Heart right ventricle (tissue), 16 donors: ENCODE measurements around the gene STARD7. TPM values are rescaled to one million over a fixed set of nuclear protein-coding genes. Genes with fewer than 3 reads are reported as not detected.

ENCODE experiments used
- ATAC-seq, 8 donors: fragments of 200-7000 bp; cut with Tn5 transposase; one replicate each; pipeline ENCODE4 v1.9.1; 2020; ENCODE audit warnings: mild to moderate bottlenecking in 8 of 8, moderate library complexity in 8 of 8, moderate number of reproducible peaks in 1 of 8
- DNase-seq, 2 donors: peaks; one replicate each; pipeline ENCODE4 v3.0.0-alpha.2; 2020
- H3K27ac ChIP-seq, 10 donors: fragments of 200-600 bp; sonication (generic) in 2 of 10; one replicate each; pipeline versions ENCODE4 v1.5.0 to v1.8.0; 2020 to 2022; ENCODE audit warnings: mild to moderate bottlenecking in 3 of 10
- H3K27me3 ChIP-seq, 7 donors: fragments of 200-600 bp; one replicate each; pipeline ENCODE4 v1.8.0; 2021 to 2022; ENCODE audit warnings: mild to moderate bottlenecking in 2 of 7
- H3K36me3 ChIP-seq, 9 donors: fragments of 200-600 bp; sonication (generic) in 1 of 9; one replicate each; pipeline versions ENCODE4 v1.5.0 to v1.8.0; 2020 to 2022; ENCODE audit warnings: mild to moderate bottlenecking in 2 of 9
- H3K4me1 ChIP-seq, 9 donors: fragments of 200-600 bp; sonication (generic) in 1 of 9; one replicate each; pipeline versions ENCODE4 v1.5.0 to v1.8.0; 2020 to 2022; ENCODE audit warnings: mild to moderate bottlenecking in 4 of 9
- H3K4me3 ChIP-seq, 10 donors: fragments of 200-600 bp; sonication (generic) in 2 of 10; one replicate each; pipeline versions ENCODE4 v1.5.0 to v1.8.0; 2020 to 2022; ENCODE audit warnings: mild to moderate bottlenecking in 7 of 10, moderate library complexity in 2 of 10
- H3K9me3 ChIP-seq, 11 donors: fragments of 200-600 bp in 10 of 11; sonication (generic) in 2 of 11; one replicate each; pipeline versions ENCODE4 v1.5.0 to v1.8.0; 2013 to 2022; ENCODE audit warnings: mild to moderate bottlenecking in 2 of 11, control low read depth in 1 of 11, moderate library complexity in 1 of 11
- WGBS, 2 donors: extraction: QIAGEN DNeasy Blood & Tissue Kit; methylation state at CpG; one replicate each; pipeline ENCODE4 v1.1.7; 2013; ENCODE audit warnings: inconsistent platforms in 1 of 2; 5-methylcytosine and 5-hydroxymethylcytosine counted together
- intact Hi-C, 10 donors: fragments of 100-400 bp; cut with DNase I; formaldehyde crosslinking; loops; one replicate each; pipeline versions ENCODE4 v1.11.1 to v1.14.2; 2022
- polyA plus RNA-seq, 2 donors: library from polyadenylated mRNA; stranded (reverse); fragments of 200-250 nt; gene quantifications; one replicate each; pipeline ENCODE4 v1.2.3, GENCODE V29; 2013
- total RNA-seq, 10 donors: library from RNA; stranded (reverse); fragmentation: NEBNext Ultra II Directional in 3 of 10; extraction: Animal tissue kit (Norgen Biotek cat#: 25700) in 3 of 10; gene quantifications; one replicate each; pipeline versions ENCODE4 v1.2.1 to v1.2.4, GENCODE V29; 2021 to 2023
- TF ChIP-seq, protein P1 (sequence below), 9 donors: fragments of 200-600 bp; sonication (generic) in 2 of 9; IDR thresholded peaks; one replicate each; pipeline versions ENCODE4 v1.5.0 to v1.8.0; 2021 to 2022; ENCODE audit warnings: antibody characterized with exemption in 9 of 9, mild to moderate bottlenecking in 5 of 9, moderate library complexity in 1 of 9
- donor health status: Arrhythmogenic right ventricular cardiomyopathy.
- donor health status: ischemic (EF 13 %, LVEDD 7.1; RV severe dilation, severe dysfunction).
- donor health status: healthy with polysubstance abuse.
- donor health status: DM: no; HTN: yes; CAD: no.
- donor health status: DM: no; HTN: no; CAD: no.
- donor health status: ischemic (EF 25% LVEDD 6.9; RV normal size, moderate dysfunction).
- donor health status: ischemic (EF 25% LVEDD 5.7; RV mildly dilated, moderate dysfunction).
- donor health status: healthy.
- donor health status: DM: yes; HTN: yes; CAD: no.
- donor health status: Ischemic cardiomyopathy.
- donor health status: ischemic (EF 35%, LVEDD 5.7; RV mildly dilated, moderate dysfunction).
- donor health status: nonischemic (EF 11% LVEDD 7.7; RV severe dilation, severe dysfunction).
- donor health status: DM: yes; HTN: yes; CAD: no.
- donor health status: PGD.
- donor health status: ischemic (EF 29% LVEDD 5.4; RV normal size, mild dysfunction).
- donor health status: nonischemic (EF 23%, LVEDD 6.1; RV moderate dilation, normal function).

Gene STARD7
- total and polyA plus RNA-seq, 12 donors, result 50.8 to 397 (median 191) TPM

DNA sequence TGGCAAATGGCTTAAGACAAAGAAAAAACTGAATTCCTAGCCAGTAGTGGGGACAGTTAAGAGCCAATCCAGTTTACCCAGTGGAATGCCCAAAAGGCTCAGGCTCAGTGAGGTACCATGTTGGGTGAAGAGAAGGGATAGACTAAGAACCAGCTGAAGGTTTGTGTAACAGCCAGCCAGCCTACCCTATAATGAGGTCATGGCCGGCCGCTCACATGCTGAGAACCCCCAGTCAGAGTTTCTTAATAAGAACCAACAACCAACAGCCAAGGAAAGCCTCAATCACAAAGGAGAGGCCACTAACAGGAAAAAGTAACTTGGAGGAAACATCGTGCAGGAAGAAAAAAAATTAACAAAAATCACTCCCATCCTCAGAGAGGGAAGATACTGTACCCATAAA, 38.0 kb downstream of the STARD7 start:
- no peak for ATAC-seq
- TF ChIP-seq, protein P1, sequence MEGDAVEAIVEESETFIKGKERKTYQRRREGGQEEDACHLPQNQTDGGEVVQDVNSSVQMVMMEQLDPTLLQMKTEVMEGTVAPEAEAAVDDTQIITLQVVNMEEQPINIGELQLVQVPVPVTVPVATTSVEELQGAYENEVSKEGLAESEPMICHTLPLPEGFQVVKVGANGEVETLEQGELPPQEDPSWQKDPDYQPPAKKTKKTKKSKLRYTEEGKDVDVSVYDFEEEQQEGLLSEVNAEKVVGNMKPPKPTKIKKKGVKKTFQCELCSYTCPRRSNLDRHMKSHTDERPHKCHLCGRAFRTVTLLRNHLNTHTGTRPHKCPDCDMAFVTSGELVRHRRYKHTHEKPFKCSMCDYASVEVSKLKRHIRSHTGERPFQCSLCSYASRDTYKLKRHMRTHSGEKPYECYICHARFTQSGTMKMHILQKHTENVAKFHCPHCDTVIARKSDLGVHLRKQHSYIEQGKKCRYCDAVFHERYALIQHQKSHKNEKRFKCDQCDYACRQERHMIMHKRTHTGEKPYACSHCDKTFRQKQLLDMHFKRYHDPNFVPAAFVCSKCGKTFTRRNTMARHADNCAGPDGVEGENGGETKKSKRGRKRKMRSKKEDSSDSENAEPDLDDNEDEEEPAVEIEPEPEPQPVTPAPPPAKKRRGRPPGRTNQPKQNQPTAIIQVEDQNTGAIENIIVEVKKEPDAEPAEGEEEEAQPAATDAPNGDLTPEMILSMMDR (IDR thresholded peaks at IDR 0.05), result no peak
- H3K9me3 ChIP-seq, result peaks cover 0 to 9% (median 0%) of the 10 kb centered on the region in 11 donors
- no peak overlapping the region for H3K4me3 ChIP-seq
- H3K27me3 ChIP-seq, result no peaks in the 10 kb centered on the region
- no peaks in the 10 kb centered on the region for H3K36me3 ChIP-seq
- 91 to 93% methylated on average over 3 of the region's 3 CpGs for WGBS, 2 donors
- intact Hi-C loops, result loop anchor here in 3 of 10 donors (5.0 to 10.0 kb wide), 2 partner anchors 33 to 146 kb away; partner anchors contain the start of gene ASTL (in 1 of the 3)
- DNase-seq, result no peak
- peaks cover 0 to under 1% (median 0%) of the 10 kb centered on the region in 9 donors for H3K4me1 ChIP-seq
- no peak overlapping the region for H3K27ac ChIP-seq

DNA sequence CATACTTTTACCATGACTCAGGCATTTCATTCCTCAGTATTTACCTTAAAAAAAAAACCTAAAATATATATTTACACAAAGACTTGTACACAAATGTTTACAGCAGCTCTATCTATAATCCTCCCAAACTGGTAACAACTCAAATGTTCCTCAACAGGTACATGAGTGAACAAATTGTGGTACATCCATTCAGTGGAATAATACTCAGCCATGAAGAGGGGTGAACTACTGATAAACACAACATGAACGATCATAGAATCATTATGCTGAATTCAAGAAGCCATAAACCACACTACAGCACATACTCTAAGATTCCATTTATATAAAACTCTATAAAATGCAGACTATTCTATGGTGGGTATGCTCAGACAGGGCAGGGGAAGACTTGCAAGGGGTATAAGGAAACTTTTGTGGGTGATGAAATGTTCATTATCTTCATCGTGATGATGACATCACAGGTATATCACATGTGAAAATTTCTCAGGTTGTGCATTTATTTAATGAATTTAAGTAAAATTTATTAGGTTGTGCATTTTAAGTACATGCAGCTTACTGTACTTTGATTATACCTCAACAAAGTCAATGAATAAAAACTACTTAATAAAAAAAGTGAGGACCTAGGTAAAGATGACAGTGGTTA, 38.6 kb downstream of the STARD7 start:
- Histone ChIP-seq H3K27me3 (no peaks in the 10 kb centered on the region), H3K27ac (no peak overlapping the region), H3K36me3 (no peaks in the 10 kb centered on the region), H3K9me3 (peaks cover 0 to 9% (median 0%) of the 10 kb centered on the region in 11 donors), H3K4me3 (no peak overlapping the region), H3K4me1 (no peaks in the 10 kb centered on the region)
- no peak for ATAC-seq
- intact Hi-C loops, result loop anchor here in 3 of 10 donors (5.0 to 10.0 kb wide), 2 partner anchors 33 to 145 kb away; partner anchors contain the start of gene ASTL (in 1 of the 3)
- WGBS, 2 donors, result 85 to 87% methylated on average over 2 of the region's 2 CpGs
- no peak for DNase-seq
- TF ChIP-seq, protein P1 (IDR thresholded peaks at IDR 0.05), result no peak

DNA sequence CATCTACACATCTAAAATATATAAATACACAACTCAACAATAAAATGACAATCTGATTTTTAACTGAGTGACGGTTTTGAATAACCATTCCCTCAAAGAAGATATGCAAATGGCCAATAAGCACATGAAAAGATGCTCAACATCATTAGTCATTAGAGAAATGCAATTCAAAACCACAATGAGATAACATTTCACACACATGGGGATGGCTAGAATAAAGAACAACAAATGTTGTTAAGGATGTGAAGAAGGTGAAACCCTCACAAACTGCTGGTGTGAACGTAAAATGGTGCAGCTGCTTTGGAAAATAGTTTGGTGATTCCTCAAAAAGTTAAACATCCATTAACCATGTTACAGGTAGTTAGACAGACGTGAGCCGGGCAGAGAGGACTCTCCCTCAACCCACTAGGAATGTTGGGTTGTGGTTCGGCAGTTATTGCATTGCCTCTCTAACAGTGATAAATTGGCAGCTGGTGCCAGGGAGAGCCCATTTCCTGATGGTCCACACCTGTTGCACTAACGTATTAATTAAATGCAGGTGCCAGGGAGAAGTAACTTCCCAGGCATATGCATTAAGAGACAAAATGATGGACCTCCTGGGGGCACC, 41.1 kb downstream of the STARD7 start:
- Histone ChIP-seq H3K4me3 (no peak overlapping the region), H3K36me3 (no peaks in the 10 kb centered on the region), H3K4me1 (peaks cover 0 to 10% (median 0%) of the 10 kb centered on the region in 9 donors), H3K9me3 (peaks cover 0 to 9% (median 0%) of the 10 kb centered on the region in 11 donors), H3K27me3 (no peaks in the 10 kb centered on the region), H3K27ac (no peak overlapping the region)
- WGBS, 2 donors, result 82 to 84% methylated on average over 6 of the region's 6 CpGs
- DNase-seq (no peak), ATAC-seq (no peak)
- TF ChIP-seq, protein P1 (IDR thresholded peaks at IDR 0.05), result no peak
- intact Hi-C loops, result no loop called here

DNA sequence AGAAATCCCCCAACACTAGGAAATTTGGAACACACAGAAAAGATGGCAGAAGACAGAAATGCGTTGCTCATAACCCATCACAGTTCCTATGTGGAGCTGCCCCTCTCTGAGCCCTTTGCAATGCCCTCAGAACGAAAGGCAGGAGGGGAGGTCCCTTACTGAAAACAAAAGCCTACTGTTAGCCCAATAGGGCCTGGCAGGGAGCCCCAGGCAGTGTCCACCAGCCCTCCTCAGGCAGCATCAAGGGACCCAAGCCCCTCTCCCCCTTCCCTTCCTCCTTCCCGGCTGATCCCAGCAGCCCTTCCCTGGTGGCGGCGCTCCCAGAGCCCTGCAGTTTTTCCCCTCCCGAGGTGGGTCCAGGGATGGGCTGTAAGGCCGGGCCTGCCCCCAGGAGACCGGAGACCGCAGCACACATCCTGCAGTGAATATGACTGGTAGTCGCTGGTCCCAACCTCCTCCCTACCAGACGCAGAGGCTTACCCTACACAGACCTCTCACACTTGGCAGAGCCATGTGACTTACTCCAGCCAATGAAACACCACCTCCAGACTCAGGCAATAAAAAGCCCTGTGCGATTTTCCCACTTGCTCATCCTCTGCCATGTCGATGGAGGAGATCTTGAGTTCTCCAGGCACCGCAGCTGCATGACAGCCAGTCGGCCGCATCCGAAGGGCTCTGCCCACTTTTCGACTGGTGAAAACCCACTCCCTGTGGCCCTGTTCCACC, 44.0 kb downstream of the STARD7 start:
- H3K36me3 ChIP-seq, result no peaks in the 10 kb centered on the region
- peaks cover 0 to 9% (median 0%) of the 10 kb centered on the region in 11 donors for H3K9me3 ChIP-seq
- no peaks in the 10 kb centered on the region for H3K27me3 ChIP-seq
- intact Hi-C loops, result no loop called here
- peak overlapping the region in 1 of 10 donors; percentile 8 for H3K4me3 ChIP-seq
- 77 to 79% methylated on average over 18 of the region's 18 CpGs for whole genome bisulfite sequencing, 2 donors
- DNase-seq (no peak), ATAC-seq (peak in 3 of 8 donors; percentile 20 to 31 (median 22))
- H3K27ac ChIP-seq, result peak overlapping the region in 1 of 10 donors; percentile 73
- peaks cover 0 to 10% (median 0%) of the 10 kb centered on the region in 9 donors for H3K4me1 ChIP-seq
- TF ChIP-seq, protein P1 (IDR thresholded peaks at IDR 0.05), result no peak
